Astrocyte (in vitro differentiated cells and primary cell): ENCODE measurements around the gene RALGDS. TPM values are rescaled to one million over a fixed set of nuclear protein-coding genes. Genes with fewer than 3 reads are reported as not detected.

Experiments used
- DNase-seq: peaks from one replicate; pipeline ENCODE4 v3.0.0-alpha.2; 2010; ENCODE audit warnings: low read depth
- FAIRE-seq: peaks from 2 replicates; lab custom pipeline; 2011; peaks lifted over from hg19 to GRCh38; lab: Jason Lieb, UNC
- H2AFZ ChIP-seq: 2 replicates; pipeline ENCODE4 v1.6.0; 2012; ENCODE audit warnings: low read depth, low read length, inconsistent platforms
- H3K27ac ChIP-seq: 2 replicates; pipeline ENCODE4 v1.5.1; 2011; ENCODE audit warnings: low read depth, low read length, inconsistent platforms
- H3K27me3 ChIP-seq: 2 replicates; pipeline ENCODE4 v1.6.0; 2011; ENCODE audit warnings: low read length, inconsistent platforms; ENCODE audit not compliant: insufficient read depth
- H3K36me3 ChIP-seq: 2 replicates; pipeline ENCODE4 v1.5.1; 2011; ENCODE audit warnings: low read length, inconsistent platforms; ENCODE audit not compliant: insufficient read depth
- H3K4me1 ChIP-seq: 2 replicates; pipeline ENCODE4 v1.5.1; 2011; ENCODE audit warnings: low read length, inconsistent platforms; ENCODE audit not compliant: insufficient read depth
- H3K4me2 ChIP-seq: 2 replicates; pipeline ENCODE4 v1.6.0; 2012; ENCODE audit warnings: low read length, inconsistent platforms
- H3K4me3 ChIP-seq: 2 replicates; pipeline ENCODE4 v1.5.1; 2011; ENCODE audit warnings: low read depth, mild to moderate bottlenecking, low read length, inconsistent platforms; ENCODE audit not compliant: insufficient read depth
- H3K79me2 ChIP-seq: 2 replicates; pipeline ENCODE4 v1.6.0; 2012; ENCODE audit warnings: mild to moderate bottlenecking, low read length, inconsistent platforms; ENCODE audit not compliant: insufficient read depth
- H3K9ac ChIP-seq: 2 replicates; pipeline ENCODE4 v1.6.0; 2012; ENCODE audit warnings: mild to moderate bottlenecking, low read length, inconsistent platforms
- H3K9me3 ChIP-seq: 2 replicates; pipeline ENCODE4 v1.5.1; 2012; ENCODE audit warnings: low read depth, mild to moderate bottlenecking, low read length, inconsistent platforms; ENCODE audit not compliant: insufficient read depth
- H4K20me1 ChIP-seq: 2 replicates; pipeline ENCODE4 v1.6.0; 2012; ENCODE audit warnings: low read length, inconsistent platforms; ENCODE audit not compliant: insufficient read depth
- H3K27ac Mint-ChIP-seq: one replicate; pipeline ENCODE4 v1.8.0; 2021; ENCODE audit warnings: mild to moderate bottlenecking, mixed read lengths; ENCODE audit not compliant: unreplicated experiment
- H3K27me3 Mint-ChIP-seq: one replicate; pipeline ENCODE4 v1.8.0; 2021; ENCODE audit warnings: low read depth, mixed read lengths; ENCODE audit not compliant: unreplicated experiment
- H3K36me3 Mint-ChIP-seq: one replicate; pipeline ENCODE4 v1.8.0; 2021; ENCODE audit warnings: low read depth, mixed read lengths; ENCODE audit not compliant: unreplicated experiment
- H3K4me1 Mint-ChIP-seq: one replicate; pipeline ENCODE4 v1.8.0; 2021; ENCODE audit warnings: low read depth, mixed read lengths; ENCODE audit not compliant: unreplicated experiment
- H3K4me3 Mint-ChIP-seq: one replicate; pipeline ENCODE4 v1.8.0; 2021; ENCODE audit warnings: mild to moderate bottlenecking, moderate library complexity, mixed read lengths; ENCODE audit not compliant: unreplicated experiment
- H3K9me3 Mint-ChIP-seq: one replicate; pipeline ENCODE4 v1.8.0; 2021; ENCODE audit warnings: mild to moderate bottlenecking, mixed read lengths; ENCODE audit not compliant: unreplicated experiment
- CTCF ChIP-seq: IDR thresholded peaks from 2 replicates; pipeline ENCODE4 v1.5.1; 2011; ENCODE audit warnings: low read depth, mild to moderate bottlenecking, inconsistent platforms, low read length, moderate library complexity; ENCODE audit not compliant: insufficient read depth
- EZH2 ChIP-seq: IDR thresholded peaks from 2 replicates; pipeline ENCODE4 v1.6.1; 2012; ENCODE audit warnings: mild to moderate bottlenecking, low read length, inconsistent platforms; ENCODE audit not compliant: insufficient read depth
- total RNA-seq: library from RNA; stranded (reverse); gene quantifications from 2 replicates; pipeline ENCODE4 v1.2.1, GENCODE V29; 2021

Gene RALGDS
- total RNA-seq, 1 donor from 2014 or later, result 46.6 TPM

GRCh38 chr9:133051281-133051900 lies 69.6 kb downstream of the RALGDS start:
- H2AFZ ChIP-seq, result no peak overlapping the region
- H3K36me3 Mint-ChIP-seq, result peaks cover 16% of the 10 kb centered on the region
- no peak overlapping the region for H3K4me3 Mint-ChIP-seq

GRCh38 chr9:133050781-133051180 lies 70.3 kb downstream of the RALGDS start:
- Histone ChIP-seq H2AFZ (no peak overlapping the region), H3K79me2 (no peaks in the 10 kb centered on the region), H4K20me1 (peaks cover 45% of the 10 kb centered on the region), H3K27ac (no peak overlapping the region), H3K4me2 (no peak overlapping the region), H3K36me3 (peaks cover 18% of the 10 kb centered on the region), H3K9me3 (no peaks in the 10 kb centered on the region), H3K4me3 (no peak overlapping the region), H3K9ac (no peak overlapping the region), H3K4me1 (no peaks in the 10 kb centered on the region), H3K27me3 (no peaks in the 10 kb centered on the region)
- Mint-ChIP-seq H3K4me3 (no peak overlapping the region), H3K27me3 (no peaks in the 10 kb centered on the region), H3K4me1 (peaks cover 2% of the 10 kb centered on the region), H3K9me3 (no peaks in the 10 kb centered on the region), H3K27ac (peak overlapping the region; percentile 34), H3K36me3 (peaks cover 10% of the 10 kb centered on the region)
- DNase-seq (no peak), FAIRE-seq (no peak)
- TF ChIP-seq CTCF (no peak), EZH2 (no peak)

More at GRCh38 chr9:133051281-133051900, 69.6 kb downstream of the RALGDS start:
- Mint-ChIP-seq H3K9me3 (no peaks in the 10 kb centered on the region), H3K27ac (no peak overlapping the region), H3K27me3 (no peaks in the 10 kb centered on the region), H3K4me1 (peaks cover 2% of the 10 kb centered on the region)
- H3K9ac ChIP-seq, result no peak overlapping the region
- TF ChIP-seq EZH2 (no peak), CTCF (no peak)
- no peak overlapping the region for H3K27ac ChIP-seq
- FAIRE-seq (no peak), DNase-seq (no peak)
- H3K4me2 ChIP-seq, result no peak overlapping the region
- no peaks in the 10 kb centered on the region for H3K4me1 ChIP-seq
- H4K20me1 ChIP-seq, result peaks cover 39% of the 10 kb centered on the region
- H3K36me3 ChIP-seq, result peaks cover 21% of the 10 kb centered on the region
- H3K4me3 ChIP-seq, result no peak overlapping the region
- no peaks in the 10 kb centered on the region for H3K9me3 ChIP-seq
- no peaks in the 10 kb centered on the region for H3K79me2 ChIP-seq
- H3K27me3 ChIP-seq, result no peaks in the 10 kb centered on the region

GRCh38 chr9:133050142-133050541 lies 70.9 kb downstream of the RALGDS start:
- H3K4me3 ChIP-seq, result no peak overlapping the region
- peaks cover 10% of the 10 kb centered on the region for H3K36me3 Mint-ChIP-seq
- H3K9me3 Mint-ChIP-seq, result no peaks in the 10 kb centered on the region
- TF ChIP-seq CTCF (no peak), EZH2 (no peak)
- no peaks in the 10 kb centered on the region for H3K79me2 ChIP-seq
- no peak for FAIRE-seq
- H3K27me3 Mint-ChIP-seq, result no peaks in the 10 kb centered on the region
- H3K4me3 Mint-ChIP-seq, result no peak overlapping the region
- no peaks in the 10 kb centered on the region for H3K27me3 ChIP-seq
- no peak overlapping the region for H2AFZ ChIP-seq
- H3K4me2 ChIP-seq, result no peak overlapping the region
- DNase-seq, result peak; percentile 19
- H3K9ac ChIP-seq, result no peak overlapping the region
- H4K20me1 ChIP-seq, result peaks cover 48% of the 10 kb centered on the region
- no peak overlapping the region for H3K27ac ChIP-seq
- H3K9me3 ChIP-seq, result no peaks in the 10 kb centered on the region
- H3K4me1 Mint-ChIP-seq, result peaks cover 2% of the 10 kb centered on the region
- H3K4me1 ChIP-seq, result no peaks in the 10 kb centered on the region
- peaks cover 18% of the 10 kb centered on the region for H3K36me3 ChIP-seq
- no peak overlapping the region for H3K27ac Mint-ChIP-seq
